NCI-H2227 (cell line): ENCODE data around the gene NECTIN4.
A peak's percentile ranks its signal among the peaks of the same experiment; 100 is the strongest.
"Not testable (repeated sequence)": the region's sequence is repeated elsewhere in the genome, so short reads cannot be mapped to it uniquely, and the experiment has no call there.

Experiments
- DNase-seq: peaks from one replicate; lab custom pipeline; 2025; ENCODE audit not compliant: unreplicated experiment; lab: John Stamatoyannopoulos, UW

NECTIN4 gene

DNA sequence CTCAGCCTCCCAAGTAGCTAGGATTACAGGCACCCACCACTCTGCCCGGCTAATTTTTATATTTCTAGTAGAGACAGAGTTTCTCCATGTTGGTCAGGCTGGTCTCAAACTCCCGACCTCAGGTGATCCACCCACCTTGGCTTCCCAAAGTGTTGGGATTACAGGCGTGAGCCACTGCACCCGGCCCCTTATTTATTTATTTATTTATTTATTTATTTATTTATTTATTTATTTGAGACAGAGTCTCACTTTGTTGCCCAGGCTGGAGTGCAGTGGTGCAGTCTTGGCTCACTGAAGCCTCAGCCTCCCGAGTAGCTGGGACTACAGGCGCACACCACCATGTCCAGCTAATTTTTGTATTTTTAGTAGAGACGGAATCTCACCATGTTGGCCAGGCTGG lies 23.7 kb downstream of the NECTIN4 start:
- not testable (repeated sequence) for DNase-seq

DNA sequence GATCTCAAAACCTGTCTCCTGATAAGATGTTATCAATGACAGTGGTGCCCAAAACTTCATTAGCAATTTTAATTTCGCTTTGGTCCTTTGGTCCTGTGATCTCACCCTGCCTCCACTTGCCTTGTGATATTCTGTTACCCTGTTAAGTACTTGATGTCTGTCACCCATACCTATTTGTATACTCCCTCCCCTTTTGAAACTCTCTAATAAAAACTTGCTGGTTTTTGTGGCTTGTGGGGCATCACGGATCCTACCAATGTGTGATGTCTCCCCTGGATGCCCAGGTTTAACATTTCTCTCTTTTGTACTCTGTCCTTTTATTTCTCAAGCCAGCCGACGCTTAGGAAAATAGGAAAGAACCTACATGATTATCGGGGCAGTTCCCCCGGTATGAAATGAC lies 25.4 kb downstream of the NECTIN4 start:
- DNase-seq, result not testable (repeated sequence)

DNA sequence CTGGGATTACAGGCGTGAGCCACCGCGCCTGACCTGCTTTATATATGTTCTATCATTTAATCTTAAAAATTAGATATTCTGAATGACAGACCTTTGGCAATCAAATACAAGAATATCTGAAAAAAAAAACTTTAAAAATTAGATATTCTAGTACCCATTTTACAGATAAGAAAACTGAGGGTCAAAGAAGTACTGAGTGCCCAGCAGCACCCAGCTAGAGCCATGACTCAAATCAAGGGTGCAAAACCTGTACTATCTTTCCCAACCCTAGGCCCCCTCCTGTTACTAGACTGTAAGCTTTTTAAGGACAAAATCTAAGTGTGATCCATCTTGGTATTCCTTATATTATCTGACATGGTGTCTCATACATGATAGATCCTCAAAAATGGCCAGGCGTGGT lies 27.9 kb downstream of the NECTIN4 start:
- DNase-seq, result no peak

DNA sequence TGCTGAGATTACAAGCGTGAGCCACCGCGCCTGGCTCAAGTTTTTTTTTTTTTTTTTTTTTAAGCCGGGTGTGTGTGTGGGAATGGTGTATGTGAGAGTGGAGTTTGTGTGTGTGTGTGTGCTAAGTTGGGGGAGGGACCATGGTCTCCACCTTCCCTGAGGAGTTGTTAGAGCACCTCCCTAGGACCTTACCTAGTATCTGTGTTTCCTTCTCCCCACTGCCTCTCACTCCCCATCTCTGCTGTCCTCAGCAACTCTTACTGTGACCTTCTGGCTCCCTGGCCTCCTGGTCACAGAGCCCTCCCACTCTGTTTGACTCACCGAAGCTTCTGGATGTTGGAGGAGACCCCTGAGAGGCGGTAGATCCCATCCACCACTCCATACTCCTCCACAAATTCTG lies 30.1 kb downstream of the NECTIN4 start:
- DNase-seq, result no peak

DNA sequence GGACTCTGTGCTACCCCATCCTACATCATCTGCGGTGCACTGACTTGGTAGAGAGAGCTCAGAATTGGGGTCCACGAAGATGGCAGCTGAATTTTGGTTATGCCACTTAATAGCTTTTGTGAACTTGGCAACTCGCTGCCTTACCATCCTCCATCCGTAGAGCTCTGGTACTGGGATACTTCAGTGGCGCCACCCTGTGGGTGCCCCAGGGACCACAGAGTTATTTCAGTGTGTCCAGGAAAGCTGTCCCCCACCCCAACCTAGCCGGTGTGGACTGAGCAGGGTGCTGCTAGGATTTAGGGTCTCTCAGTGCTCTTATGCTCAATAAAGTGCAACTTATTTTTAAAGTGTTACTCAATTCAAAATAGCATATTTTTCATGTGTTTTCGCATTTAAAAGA lies 34.6 kb downstream of the NECTIN4 start:
- DNase-seq, result no peak

DNA sequence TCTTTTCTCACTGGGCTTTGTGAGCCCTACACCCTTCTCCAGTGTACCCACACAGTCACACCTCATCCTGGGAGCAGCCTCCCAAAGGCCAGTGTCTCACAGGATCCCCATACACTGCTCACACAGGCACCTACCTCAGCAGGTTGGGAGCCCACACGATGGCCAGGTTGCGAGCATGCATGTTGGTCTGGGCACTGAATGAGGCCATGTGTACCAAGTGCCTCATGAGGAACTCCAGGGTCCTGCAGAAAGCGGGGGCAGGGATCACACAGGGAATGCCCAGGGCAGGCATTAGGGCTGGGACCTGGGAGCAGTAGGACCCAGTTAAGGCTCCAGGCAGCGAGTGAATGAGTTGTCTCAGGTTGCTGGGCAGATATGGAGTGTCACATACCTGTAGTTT lies 35.1 kb downstream of the NECTIN4 start:
- DNase-seq, result no peak

DNA sequence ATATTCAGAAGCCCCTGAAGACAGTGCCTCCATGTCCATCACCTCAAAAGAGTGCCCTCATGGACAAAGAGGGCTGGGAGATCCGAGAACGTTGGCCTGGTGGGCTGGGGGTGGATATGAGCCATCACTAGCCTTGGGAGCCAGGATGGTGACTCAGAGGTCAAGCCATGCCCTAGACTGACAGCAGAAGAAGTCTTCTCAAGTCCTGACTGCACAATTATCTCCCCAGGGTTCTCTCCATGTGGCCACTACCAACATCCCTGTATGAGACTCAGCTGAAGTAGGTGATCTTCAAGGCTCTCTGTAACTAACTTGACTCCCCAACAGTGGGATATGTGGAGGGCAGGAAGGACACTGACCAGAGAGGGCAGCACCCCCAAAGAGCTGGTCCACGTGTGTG lies 36.5 kb downstream of the NECTIN4 start:
- no peak for DNase-seq

DNA sequence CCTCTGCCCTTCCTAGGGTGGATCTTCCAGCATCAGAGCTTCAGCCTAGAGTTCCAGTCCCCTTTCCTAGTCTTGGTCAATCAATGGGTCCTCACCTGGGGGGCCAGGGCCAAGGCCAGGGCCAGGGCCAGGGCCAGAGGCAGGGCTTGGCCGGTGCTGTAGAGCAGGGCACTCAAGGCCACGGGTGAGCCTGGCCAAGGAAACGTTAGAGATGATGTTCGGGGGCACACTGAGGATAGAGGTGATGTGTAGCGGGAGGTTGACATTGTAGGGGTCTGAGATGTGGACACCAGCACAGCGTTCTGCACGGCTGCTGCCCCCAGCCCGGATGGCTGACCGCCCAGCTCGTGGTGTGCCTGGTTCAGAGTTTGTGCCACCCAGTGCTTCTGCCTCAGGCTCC lies 38.1 kb downstream of the NECTIN4 start:
- DNase-seq, result no peak

DNA sequence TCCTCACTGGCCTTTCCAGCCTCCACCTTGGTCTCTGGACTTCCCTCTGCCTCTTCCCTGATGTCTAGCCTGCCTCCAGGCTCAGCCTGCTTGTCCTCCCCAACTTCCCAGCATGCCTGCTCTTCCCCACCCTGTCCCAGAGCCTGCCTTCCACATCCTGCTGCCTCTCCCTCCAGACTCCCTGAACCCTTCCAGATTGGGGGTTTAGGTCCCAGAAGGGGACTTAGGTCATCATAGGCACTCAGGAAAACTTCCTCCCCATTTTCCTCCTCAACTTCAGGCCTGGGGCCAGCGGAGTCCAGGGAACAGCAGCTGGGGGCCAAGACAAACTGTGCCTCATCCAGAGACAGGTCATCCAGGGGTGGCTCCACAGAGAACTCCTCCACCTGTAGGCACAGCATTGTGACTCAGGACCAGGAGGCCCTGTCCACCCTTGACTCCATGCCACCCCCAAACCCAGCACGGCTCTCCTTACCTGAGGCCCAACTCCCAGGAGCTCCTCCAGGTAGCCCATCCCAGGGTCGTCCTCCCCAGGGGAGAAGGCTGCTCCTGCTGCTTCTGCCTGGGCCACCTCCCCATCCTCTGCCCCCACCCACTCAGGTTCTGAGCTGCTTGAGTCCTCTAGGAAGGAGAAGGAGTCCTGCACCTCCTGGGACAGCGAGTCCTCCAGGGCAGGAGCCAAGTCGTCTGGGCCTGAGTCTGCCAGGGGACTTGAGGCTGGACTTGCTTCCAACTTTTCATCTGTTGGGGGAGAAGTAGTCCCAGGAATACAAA lies 40.2 kb downstream of the NECTIN4 start:
- no peak for DNase-seq

DNA sequence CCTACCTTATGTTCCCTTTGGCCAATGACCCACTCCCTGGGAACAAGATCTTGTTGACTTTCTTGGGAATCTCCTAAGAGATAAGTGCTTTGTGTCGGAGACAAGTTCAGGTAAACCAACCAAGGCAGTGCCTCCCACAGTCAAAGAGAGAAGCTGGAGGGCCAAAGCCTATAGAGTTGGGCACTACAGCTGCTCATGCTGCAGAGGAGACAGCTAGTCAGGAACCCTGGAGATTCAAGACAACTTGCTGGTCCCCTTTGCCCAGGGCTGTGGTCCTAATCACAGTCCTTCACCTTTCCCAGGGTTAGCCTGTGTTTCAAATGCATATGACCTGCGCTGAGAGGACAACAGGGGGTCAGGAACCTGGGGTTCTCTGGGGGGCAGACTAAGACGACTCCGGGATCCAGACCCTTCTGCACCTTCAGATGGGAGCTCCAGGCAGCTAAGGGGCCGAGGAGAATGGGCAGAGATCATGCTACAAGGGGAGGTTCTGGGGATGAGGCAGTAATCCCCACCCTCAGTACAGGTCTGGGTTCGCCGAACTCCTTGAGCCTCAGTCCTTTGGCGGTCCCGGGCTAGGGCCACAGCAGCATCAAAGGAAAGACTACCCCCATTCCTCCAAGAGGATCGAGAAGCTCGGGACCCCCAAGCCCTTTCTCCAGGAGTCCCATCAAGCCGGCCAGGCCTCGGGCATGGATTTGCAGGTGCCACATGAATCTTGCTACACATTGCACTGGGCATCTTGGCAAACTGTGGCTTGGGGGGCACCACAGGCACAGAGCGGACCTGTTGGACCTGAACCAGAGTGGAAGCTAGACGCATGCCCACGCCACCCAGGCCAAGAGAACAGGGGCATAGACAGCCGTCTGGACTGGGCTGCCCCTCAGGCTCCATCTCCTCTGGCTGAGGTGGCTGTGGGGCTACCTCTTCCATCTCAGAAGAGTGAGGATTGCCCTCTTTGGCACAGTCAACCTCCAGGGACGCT lies 41.6 kb downstream of the NECTIN4 start:
- DNase-seq, result no peak

DNA sequence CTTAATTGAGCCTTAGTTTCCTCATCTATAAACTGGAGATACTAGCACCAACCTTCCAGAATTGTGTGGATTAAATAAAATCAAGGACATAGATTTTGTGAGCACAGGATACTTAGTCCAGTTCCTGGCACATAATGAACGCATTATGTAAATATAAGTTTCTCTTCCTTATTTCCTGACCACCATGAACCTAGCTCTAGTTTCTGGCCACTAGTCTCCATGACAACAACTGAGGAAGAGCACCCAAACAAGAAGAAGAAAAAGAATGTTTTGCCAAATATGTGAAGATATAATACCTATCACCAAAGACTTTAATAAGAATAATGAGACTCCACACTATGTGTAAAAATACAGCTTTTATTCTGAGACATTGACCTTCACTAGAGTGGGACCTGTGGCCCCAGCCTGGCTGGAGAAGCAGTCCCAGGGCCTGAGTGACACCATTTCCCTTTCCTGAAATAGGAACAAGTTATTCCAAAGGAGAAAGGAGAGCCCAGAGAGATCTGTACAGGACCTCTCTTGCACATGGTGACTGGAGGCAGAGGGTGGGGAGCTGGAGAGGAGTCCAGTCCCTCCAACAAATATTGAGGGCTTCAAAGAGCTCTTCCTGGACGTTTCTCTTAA lies 42.6 kb downstream of the NECTIN4 start:
- no peak for DNase-seq

DNA sequence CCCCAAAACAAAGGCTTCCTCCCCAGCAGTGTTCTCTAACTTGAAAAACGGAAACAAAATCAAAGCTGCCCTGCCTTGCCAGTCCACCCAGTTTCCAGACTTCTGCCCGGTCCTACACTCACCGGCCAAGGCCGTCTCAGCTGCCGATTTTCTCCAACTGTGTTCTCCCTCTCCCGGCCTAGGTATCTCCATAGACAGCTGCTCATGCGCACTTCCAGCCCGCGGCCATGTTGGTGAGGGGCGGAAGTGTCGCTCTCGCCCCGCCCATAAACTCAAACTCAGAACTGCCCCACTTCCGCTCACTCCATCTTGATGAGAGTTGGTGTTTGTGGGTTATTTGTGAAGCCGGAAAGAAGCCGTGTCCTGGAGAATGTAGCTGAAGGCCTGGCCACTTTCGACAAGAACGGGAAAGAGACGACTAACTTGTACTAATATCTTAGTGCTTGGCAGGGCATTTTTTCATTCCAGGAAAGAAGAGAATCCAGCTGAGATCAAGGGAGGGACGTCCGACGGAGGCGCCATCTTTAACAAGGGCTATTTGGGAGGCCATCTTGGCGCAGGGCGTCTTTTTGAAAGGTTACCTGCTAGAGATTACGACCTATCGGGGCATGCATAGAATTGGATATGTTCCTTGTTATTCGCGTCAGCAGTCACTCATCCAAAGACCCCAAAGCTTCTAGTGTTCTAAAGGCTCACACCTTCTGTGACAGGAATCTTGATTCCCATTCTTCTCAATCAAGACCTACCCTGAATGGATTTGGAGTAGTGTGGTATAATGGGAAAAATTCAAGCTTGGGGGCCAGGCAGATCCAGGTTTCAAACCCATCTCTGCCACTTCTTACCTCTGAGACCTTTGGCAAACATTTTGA lies 43.4 kb downstream of the NECTIN4 start, which contains the start of gene USF1:
TSS of gene USF1 (minus strand) at position 242 of the 869 bp plus-strand sequence. CDS start 2,702 bp downstream, outside the sequence.
- peak; percentile 96 for DNase-seq

DNA sequence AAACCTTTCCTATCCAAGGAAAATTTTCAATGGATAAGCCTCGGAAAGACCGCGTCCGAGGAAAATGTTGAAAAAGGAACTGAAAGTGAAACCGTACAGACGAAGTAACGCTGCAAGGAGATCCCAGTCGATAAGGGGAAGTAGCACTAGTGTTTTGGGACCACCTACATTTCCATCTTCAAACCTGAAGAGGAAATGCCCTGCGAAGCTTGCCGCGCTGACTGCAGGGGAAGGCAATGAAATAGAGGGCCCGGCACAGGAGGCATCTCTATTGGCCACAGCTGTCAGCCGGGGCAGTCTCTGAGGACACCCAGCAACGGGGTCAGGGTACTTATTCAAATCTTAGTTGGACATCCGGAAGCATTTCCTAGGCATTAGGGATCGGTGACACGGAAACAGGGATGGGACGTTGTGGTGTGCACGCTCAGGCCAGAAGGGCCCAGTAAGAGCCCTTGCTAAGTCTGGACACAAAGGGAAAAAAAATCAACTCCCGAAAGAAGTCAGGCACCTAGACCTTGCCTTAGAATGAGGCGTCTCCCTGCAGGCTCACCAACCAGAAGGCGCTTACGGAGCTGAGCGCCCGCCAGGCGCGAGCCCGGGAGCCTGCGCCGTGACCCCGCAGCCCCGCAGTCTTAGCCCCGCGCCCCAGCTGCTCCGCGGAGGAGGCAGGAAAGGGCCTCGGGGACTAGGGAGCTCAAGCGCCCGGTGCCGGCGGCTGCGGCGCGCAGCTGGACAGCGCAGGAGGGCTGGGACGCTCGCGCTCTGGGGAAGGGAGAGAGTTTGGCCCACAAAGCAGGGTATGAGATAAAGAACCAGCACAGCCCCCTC lies 44.2 kb downstream of the NECTIN4 start:
- DNase-seq, result peak; percentile 75

DNA sequence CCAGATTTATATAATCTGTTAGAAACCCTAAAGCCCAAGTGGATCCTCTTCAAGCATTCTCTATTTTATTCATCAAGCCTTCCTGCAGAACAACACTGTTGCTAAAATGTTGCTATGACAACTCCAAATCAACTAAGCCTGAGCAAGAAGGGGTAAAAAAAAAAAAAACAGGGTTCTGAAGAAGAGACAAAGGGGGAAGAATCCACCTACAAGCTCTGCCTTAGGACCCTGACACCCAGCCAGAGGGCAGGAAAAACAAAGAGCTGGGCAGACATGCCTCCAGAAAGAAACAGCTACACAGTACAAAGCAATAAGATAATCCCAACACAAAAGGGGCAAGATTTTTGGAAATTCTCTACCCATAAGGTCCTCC lies 44.8 kb downstream of the NECTIN4 start:
- no peak for DNase-seq

DNA sequence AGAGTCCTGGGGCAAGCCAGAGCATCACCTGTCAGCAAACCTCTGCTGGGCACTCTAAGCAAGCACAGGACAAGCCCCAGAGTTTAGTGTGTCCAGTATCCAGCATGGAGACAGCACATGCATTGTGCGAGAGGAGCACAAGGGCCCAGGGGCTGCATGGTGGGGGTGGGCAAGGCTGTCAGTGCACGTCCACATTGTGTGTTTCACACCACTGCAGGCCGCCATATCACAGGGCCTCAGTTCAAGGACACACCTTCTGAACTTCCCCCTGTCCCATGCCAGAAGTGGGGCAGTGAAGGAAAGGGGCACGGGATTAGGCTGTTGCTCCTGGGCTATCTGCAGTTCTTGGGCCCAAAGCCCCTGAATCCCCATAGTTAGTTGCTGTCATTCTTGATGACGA lies 49.8 kb downstream of the NECTIN4 start:
- DNase-seq, result no peak

DNA sequence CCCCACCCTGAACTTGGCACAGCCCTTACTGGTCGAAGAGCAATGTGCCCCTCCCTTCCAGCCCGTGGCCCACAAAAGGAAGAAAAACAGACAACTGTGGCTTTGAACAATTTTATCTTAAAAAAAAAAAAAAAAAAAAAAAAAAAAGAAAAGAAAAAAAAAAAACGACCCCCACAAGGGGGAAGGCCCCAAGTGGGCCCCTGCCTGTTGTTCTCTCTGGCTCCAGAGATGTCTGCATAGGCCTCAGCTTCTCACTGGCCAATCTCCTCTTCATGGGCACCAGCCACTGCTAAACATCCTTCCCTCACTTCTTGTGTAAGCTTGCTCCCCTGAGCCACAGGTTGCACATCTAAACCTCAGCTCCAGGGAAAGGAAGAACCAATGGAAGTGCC lies 50.2 kb downstream of the NECTIN4 start:
- no peak for DNase-seq

DNA sequence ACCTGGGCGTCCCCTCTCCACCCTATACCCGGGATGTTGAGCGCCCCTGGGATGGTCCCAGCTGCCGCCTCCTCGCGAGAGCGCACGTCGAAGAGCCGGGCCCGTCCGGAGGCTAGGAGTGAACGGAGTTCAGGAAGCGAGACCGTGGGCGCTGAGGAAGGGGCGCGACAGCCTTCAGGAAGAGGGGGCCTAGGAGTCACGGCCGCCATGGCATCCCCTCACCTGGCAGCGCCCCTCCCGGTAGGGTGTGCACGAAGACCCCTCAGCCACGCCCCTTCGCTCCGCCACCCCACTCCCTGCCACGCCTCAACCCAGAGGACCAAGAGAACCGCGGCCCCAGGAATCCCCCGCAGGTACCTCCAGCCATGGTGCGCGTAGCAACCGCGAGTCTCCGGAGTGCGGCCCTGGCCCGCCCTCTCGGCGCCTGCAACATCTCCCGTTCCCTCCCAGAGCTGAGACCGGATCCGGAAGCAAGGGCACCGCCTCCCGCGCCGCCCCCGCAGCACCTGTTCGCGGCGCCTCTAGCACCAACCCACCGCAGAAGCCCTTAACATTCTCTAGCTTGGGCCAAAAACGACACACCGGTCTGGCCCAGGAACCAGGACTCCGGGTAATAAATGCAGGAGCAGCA lies 50.7 kb downstream of the NECTIN4 start, which contains the start of gene TSTD1:
TSS of gene TSTD1 (minus strand) at position 442 of the 631 bp plus-strand sequence. CDS start at position 367, 75 bp downstream.
- DNase-seq, result peak; percentile 85

DNA sequence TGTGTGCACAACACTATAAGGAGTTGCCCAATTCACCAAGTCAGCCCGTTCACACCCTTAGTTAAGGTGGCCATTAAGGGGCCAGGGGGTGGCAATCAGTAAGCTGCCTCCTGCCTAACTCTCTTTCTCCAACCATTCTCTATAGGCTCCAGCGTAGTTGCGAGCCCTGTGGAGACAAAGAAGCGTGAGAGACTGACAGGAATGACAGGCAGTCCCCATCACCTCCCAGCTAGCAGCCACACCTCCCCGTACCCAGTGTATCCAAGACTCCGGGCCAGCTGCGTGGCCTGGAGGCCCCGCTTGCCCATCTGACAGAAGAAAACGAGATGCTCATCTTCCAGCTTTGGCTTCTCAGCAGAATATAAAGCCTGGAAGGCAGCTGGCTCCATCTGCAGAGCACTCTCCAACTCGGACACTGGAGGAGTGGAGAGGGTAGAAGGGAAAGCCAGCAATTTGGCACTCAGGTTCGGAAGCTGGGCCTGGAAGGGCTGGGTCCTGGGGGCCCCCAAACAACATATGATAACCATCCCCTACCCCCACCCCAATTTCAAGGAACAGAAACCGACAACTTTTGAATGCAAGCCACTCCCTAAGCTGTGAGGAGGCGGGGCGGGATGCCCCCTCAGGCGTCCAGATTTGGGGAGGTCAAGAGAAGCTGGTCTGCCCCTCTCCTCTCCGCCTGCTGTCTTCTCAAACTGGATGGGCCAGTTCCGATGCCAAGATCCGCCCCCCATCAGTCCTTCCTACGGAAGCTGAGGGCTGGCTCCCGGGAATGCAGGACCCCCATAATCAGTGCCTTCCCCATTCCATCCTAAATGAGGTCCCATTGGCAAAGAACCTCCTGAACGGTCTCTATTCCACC lies 51.5 kb downstream of the NECTIN4 start:
- DNase-seq, result peak; percentile 59
